Thyroid gland (tissue), 4 donors: ENCODE results near the gene GPBP1L1.
A peak's percentile ranks its signal among the peaks of the same experiment; 100 is the strongest.

Experiments used
- CTCF ChIP-seq, 6 experiments: fragments of 200-600 bp in 3 of 6; fragments of 450-650 bp in 3 of 6; sonication (generic) in 3 of 6; IDR thresholded peaks; one replicate each; pipeline ENCODE4 v1.5.1; 2016 to 2019; ENCODE audit warnings: antibody characterized with exemption in 6 of 6, mild to moderate bottlenecking in 2 of 6, inconsistent platforms in 1 of 6, moderate library complexity in 1 of 6
- POLR2A ChIP-seq, 2 donors: fragments of 450-650 bp; IDR thresholded peaks; one replicate each; pipeline ENCODE4 v1.6.1; 2017; ENCODE audit warnings: antibody characterized with exemption in 2 of 2, mild to moderate bottlenecking in 2 of 2, moderate library complexity in 1 of 2

- TF ChIP-seq POLR2A (IDR thresholded peaks at IDR 0.05): no peak
- TF ChIP-seq CTCF (IDR thresholded peaks at IDR 0.05): peak in 4 of 6 experiments; percentile 20 to 40 (median 35)
These were observed 42.4 kb downstream of the GPBP1L1 start for GRCh38 chr1:45643978-45644377.
